Liver (tissue), 3 donors: ENCODE measurements around the gene IQUB.

Experiments used
- NR2F2 ChIP-seq: IDR thresholded peaks from 2 replicates; pipeline ENCODE4 v1.6.1; 2016; ENCODE audit warnings: antibody characterized with exemption
- TAF1 ChIP-seq: conservative IDR thresholded peaks from 2 replicates; pipeline ENCODE4 v1.6.1; 2016; ENCODE audit warnings: antibody characterized with exemption, mild to moderate bottlenecking
- YY1 ChIP-seq: IDR thresholded peaks from 2 replicates; pipeline ENCODE4 v1.6.1; 2016; ENCODE audit warnings: antibody characterized with exemption, mild to moderate bottlenecking
- TF ChIP-seq, protein P1 (sequence below): fragments of 150-350 bp; IDR thresholded peaks from 2 replicates; pipeline ENCODE4 v1.5.1; 2017; ENCODE audit warnings: improper control_type of control experiment, low read depth, low read length; ENCODE audit not compliant: missing input control
- TF ChIP-seq, protein P2 (sequence below): IDR thresholded peaks from 2 replicates; pipeline ENCODE4 v1.6.1; 2016; ENCODE audit warnings: antibody characterized with exemption
- TF ChIP-seq, protein P3 (sequence below): IDR thresholded peaks from 2 replicates; pipeline ENCODE4 v1.6.1; 2016; ENCODE audit warnings: antibody characterized with exemption
- donor health status: healthy.
- donor health status: healthy.

DNA sequence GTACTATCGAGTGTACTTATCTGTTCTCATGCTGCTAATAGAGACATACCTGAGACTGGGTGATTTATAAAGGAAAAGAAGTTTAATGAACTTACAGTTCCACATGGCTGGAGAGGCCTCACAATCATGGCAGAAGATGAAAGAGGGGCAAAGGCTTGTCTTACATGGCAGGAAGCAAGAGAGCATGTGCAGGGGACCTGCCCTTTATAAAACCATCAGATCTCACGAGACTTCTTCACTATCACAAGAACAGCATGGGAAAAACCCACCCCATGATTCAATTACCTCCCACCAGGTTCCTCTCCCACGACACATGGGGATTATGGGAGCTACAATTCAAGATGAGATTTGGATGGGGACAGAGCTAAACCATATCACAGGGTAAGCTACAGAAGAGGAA is 18.8 kb upstream of the IQUB start:
- TF ChIP-seq NR2F2 (no peak), TAF1 (no peak), YY1 (no peak)
- TF ChIP-seq, protein P1, sequence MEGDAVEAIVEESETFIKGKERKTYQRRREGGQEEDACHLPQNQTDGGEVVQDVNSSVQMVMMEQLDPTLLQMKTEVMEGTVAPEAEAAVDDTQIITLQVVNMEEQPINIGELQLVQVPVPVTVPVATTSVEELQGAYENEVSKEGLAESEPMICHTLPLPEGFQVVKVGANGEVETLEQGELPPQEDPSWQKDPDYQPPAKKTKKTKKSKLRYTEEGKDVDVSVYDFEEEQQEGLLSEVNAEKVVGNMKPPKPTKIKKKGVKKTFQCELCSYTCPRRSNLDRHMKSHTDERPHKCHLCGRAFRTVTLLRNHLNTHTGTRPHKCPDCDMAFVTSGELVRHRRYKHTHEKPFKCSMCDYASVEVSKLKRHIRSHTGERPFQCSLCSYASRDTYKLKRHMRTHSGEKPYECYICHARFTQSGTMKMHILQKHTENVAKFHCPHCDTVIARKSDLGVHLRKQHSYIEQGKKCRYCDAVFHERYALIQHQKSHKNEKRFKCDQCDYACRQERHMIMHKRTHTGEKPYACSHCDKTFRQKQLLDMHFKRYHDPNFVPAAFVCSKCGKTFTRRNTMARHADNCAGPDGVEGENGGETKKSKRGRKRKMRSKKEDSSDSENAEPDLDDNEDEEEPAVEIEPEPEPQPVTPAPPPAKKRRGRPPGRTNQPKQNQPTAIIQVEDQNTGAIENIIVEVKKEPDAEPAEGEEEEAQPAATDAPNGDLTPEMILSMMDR = no peak
- TF ChIP-seq, protein P2, sequence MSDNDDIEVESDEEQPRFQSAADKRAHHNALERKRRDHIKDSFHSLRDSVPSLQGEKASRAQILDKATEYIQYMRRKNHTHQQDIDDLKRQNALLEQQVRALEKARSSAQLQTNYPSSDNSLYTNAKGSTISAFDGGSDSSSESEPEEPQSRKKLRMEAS = no peak
- TF ChIP-seq, protein P3, sequence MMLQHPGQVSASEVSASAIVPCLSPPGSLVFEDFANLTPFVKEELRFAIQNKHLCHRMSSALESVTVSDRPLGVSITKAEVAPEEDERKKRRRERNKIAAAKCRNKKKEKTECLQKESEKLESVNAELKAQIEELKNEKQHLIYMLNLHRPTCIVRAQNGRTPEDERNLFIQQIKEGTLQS = no peak
